Heart left ventricle (tissue), 13 donors: ENCODE data around the gene ZNF408.

ENCODE experiments used
- CTCF ChIP-seq, 12 donors: fragments of 200-600 bp; sonication (generic) in 4 of 12; IDR thresholded peaks; one replicate each; pipeline versions ENCODE4 v1.5.0 to v1.8.0; 2018 to 2022; ENCODE audit warnings: antibody characterized with exemption in 12 of 12, mild to moderate bottlenecking in 5 of 12
- POLR2A ChIP-seq, 2 donors: fragments of 450-650 bp; IDR thresholded peaks; one replicate each; pipeline ENCODE4 v1.6.1; 2017; ENCODE audit warnings: antibody characterized with exemption in 2 of 2, mild to moderate bottlenecking in 2 of 2, moderate library complexity in 2 of 2
- donor health status: ischemic (EF 13 %, LVEDD 7.1; RV severe dilation, severe dysfunction).
- donor health status: DM: no; HTN: yes; CAD: no.
- donor health status: DM: no; HTN: no; CAD: no.
- donor health status: ischemic (EF 25% LVEDD 6.9; RV normal size, moderate dysfunction).
- donor health status: ischemic (EF 25% LVEDD 5.7; RV mildly dilated, moderate dysfunction).
- donor health status: ischemic (EF 35%, LVEDD 5.7; RV mildly dilated, moderate dysfunction).
- donor health status: nonischemic (EF 11% LVEDD 7.7; RV severe dilation, severe dysfunction).
- donor health status: DM: yes; HTN: yes; CAD: no.
- donor health status: PGD.
- donor health status: ischemic (EF 29% LVEDD 5.4; RV normal size, mild dysfunction).
- donor health status: nonischemic (EF 23%, LVEDD 6.1; RV moderate dilation, normal function).

- TF ChIP-seq CTCF (IDR thresholded peaks at IDR 0.05) (no peak), POLR2A (IDR thresholded peaks at IDR 0.05) (no peak)
Observed at GRCh38 chr11:46671958-46672315, 28.9 kb upstream of the ZNF408 start.
